C1 segment of cervical spinal cord (tissue), 14 donors: ENCODE data around the gene TOPBP1.
"Not testable (repeated sequence)": the region's sequence is repeated elsewhere in the genome, so short reads cannot be mapped to it uniquely, and the experiment has no call there.

Experiments used
- DNase-seq, 14 donors: peaks; one replicate each; lab custom pipeline; 2025; lab: John Stamatoyannopoulos, UW

Gene TOPBP1

DNA sequence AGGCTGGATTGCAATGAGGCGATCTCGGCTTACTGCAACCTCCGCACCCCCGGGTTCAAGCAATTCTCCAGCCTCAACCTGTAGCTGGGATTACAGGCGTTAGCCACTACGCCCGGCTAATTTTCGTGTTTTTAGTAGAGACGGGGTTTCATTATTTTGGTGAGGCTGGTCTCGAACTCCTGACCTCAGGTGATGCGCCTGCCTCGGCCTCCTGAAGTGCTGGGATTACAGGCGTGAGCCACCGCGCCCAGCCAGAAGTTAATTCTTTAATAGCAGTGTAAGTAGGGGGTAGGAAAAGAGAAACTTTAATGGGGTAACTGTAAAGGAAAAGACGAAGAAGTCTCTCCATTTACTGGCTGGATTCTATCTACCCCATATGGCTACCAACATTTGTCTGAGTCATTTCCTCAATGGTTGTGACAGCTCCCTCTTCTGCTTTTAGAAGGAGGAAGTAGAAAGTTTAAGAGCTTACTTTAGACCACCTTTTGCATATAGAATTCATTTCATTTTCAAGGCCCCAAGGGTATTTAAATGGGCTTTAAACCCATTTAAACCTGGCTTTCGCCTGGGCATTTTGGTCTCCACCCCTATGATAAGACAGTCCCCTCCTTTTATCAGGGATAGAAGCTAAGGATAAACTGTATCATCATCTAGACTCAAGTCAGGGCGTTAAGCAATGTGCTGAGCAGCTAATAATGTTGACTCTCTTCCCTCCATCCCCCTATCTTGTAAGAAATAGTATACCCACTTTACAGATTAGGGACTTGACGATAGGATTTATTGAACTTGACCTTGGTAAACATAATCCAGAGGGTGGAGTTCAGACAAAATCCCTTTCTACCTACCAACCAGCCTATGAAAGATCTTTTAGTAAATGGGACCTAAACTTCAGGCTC lies 89.3 kb downstream of the TOPBP1 start:
- DNase-seq = no peak

DNA sequence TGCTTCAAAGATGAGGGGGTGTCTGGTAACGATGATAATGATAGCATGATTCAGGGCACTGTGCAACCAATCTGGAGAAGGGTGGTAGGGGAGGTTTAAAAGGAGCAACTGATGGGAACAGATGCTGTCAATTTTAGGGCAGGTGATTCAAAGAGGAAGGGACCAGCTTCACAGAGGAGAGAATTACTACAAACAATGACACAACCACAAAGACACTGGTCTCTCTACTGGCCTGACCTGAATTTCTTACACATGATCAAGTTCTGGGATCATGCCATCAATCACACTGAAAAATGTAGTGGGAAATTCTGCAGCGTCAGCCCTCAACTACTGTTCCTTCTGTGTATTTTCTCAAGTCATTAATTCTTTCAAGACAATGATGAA lies 90.8 kb downstream of the TOPBP1 start:
- no peak for DNase-seq

DNA sequence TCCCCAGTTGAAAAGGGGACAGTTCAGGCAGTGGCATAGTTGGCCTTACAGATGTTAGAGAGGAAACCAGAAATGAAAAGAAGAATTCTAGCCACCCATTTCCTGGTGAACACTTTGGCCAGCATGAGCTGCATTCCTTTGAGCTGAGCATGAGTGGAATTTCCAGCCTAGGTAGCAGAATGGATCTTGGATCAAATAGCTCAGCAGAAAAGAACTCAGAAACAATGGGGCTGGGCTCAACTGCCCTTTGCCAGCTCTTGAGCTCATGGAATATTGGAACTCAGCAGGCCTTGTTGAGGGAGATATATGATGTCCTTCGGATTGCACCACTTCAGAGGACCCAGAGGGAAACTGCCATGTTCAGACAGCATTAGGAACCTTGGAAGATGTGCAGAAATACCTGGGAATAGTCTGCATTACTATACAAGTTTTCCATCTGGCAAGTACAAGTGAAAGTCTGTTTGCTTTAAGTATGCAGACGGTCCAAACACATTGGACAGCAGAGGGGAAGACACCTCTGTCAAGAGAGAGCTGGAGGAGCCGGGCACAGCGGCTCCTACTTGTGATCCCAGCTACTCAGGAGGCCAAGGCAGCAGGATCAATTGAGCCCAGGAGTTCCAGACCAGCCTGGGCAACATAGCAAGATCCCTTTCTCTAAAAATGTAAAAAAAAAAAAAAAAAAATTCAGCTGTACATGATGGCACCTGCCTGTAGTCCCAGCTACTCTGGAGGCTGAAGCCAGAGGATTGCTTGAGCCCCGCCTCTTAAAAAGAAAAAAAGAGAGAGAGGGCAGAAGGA lies 91.4 kb downstream of the TOPBP1 start:
- DNase-seq = no peak

DNA sequence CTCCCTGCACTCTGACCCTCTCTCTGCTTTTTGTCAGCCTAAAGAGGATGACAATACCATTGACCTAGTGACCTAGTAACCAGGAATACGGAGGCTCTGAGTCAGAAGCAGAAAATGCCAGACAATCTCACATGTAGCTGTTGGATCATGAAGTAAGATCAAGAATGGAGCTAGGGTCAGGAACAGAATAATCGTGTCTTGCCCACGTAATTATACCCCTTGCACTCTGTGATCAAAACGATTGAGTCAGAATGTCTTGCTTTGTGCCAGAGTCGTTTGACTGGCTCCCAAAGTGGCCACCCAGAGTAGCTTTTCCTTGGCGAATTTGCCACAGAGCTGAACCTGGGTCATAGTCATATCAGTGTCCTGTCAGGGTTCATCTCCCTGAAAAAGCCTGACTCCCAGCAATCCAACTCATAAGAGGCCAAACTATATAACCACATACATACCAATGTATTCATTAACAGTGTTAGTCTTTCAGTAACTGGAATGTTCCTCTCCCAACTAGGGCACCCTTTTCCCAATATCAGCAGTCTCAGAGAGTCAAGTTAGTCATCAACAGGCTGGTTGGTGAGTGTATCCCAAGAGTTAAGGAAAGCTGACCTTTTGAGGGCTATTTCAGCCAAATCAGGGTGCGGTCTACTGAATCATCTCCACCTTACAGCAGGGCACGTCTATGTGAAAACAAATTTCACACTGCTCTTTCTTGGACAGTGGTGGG lies 93.3 kb downstream of the TOPBP1 start:
- DNase-seq = no peak

DNA sequence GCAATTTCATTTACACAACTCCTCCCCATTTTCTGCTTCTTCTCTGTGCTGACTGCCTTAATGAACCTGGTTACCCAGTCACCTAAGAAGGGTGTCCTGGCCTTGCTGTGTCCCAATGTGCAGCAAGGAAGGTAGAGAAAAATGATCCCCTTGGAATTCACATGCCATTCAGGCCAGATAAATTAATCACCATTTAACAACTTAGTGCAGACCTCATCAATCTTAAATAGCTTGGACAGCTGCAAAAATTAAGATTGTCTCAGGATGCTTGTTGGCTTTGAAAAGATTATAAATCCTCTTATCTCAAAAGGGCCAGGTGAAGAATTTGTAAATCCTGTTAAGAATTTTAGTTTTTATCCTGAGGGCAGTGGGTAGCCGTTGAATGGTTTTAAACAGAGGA lies 97.9 kb downstream of the TOPBP1 start:
- no peak for DNase-seq

DNA sequence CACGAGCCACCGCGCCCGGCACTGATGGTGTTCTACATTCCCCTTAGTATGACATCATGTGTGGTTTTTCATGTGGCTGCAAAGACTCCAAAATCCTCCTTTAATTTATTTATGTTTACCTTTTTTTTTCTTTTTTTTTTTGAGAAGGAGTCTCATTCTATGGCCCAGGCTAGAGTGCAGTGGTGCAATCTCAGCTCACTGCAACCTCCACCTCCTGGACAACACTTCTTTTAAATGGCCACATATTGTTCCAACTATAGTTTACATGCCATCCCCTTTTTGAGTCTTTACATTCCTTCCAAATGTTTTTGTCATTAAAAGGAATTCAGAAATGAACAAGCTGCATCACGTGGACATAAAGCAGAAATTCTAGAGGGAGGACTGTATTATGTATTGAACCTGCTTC lies 98.6 kb downstream of the TOPBP1 start:
- DNase-seq = no peak

DNA sequence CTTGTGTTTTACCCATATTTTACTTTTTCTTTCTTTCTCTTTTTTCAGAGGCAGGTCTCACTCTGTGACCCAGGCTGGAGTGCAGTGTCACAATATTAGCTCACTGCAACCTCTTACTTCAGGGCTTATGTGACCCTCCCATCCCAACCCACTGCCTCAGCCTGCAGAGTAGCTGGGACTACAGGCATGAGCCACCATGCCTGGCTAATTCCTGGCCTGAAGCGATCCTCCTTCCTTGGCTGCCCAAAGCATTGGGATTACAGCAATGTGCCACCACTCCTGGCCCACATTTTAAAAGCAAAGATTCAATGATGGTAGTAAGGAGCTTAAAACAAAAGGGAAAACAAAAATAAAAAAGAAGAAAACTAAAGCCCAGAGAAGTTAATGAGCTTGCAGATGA lies 99.4 kb downstream of the TOPBP1 start:
- DNase-seq = no peak

DNA sequence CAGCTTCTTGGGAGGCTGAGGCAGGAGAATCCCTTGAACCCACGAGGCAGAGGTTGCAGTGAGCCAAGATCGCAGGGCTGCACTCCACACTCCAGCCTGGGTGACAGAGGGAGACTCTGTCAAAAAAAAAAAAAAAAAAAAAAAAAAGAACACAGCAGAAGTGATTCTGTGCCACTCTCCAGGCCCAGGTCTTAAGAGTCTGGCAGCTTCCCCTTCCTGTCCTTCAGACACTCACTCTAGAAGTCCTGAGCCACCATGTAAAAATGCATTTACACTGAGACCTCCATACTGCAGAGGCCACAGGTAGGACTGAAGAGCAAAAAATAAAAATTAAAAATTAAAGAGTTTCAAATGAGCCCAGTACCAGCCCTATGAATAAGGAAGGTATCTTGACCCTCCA lies 100.1 kb downstream of the TOPBP1 start:
- DNase-seq = no peak

DNA sequence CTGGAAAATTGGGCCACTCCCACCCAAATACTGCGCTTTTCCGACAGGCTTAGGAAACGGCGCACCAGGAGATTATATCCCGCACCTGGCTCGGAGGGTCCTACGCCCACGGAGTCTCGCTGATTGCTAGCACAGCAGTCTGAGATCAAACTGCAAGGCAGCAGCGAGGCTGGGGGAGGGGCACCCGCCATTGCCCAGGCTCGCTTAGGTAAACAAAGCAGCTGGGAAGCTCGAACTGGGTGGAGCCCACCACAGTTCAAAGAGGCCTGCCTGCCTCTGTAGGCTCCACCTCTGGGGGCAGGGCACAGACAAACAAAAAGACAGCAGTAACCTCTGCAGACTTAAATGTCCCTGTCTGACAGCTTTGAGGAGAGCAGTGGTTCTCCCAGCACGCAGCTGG lies 110.2 kb downstream of the TOPBP1 start:
- DNase-seq = not testable (repeated sequence)
